SK-N-SH treated with all-trans-retinoic acid at 6 μM for 48 hours (cell line): Measurements from ENCODE around the gene MAPK7.

ENCODE experiments used
- ESRRG ChIP-seq: fragments of 250-450 bp; sonication (Bioruptor Pico); IDR thresholded peaks from 2 replicates; pipeline ENCODE4 v1.6.1; 2021; ENCODE audit warnings: mild to moderate bottlenecking
- POU6F1 ChIP-seq: fragments of 250-450 bp; sonication (Bioruptor Pico); IDR thresholded peaks from 2 replicates; pipeline ENCODE4 v1.8.0; 2021; ENCODE audit warnings: low read depth, mild to moderate bottlenecking, moderate library complexity, borderline replicate concordance
- SNAI2 ChIP-seq: fragments of 250-450 bp; sonication (Bioruptor Pico); IDR thresholded peaks from 2 replicates; pipeline ENCODE4 v1.5.0; 2020; ENCODE audit warnings: mild to moderate bottlenecking, moderate library complexity
- TCF4 ChIP-seq: fragments of 250-450 bp; sonication (Bioruptor Pico); IDR thresholded peaks from 2 replicates; pipeline ENCODE4 v1.8.0; 2021; ENCODE audit warnings: mild to moderate bottlenecking, moderate library complexity, borderline replicate concordance
- TOX ChIP-seq: fragments of 250-450 bp; sonication (Bioruptor Pico); IDR thresholded peaks from 2 replicates; pipeline ENCODE4 v1.8.0; 2021; ENCODE audit warnings: mild to moderate bottlenecking, moderate library complexity, borderline replicate concordance
- ZC3H10 ChIP-seq: fragments of 250-450 bp; sonication (Bioruptor Pico); IDR thresholded peaks from 2 replicates; pipeline ENCODE4 v1.5.1; 2021; ENCODE audit warnings: mild to moderate bottlenecking, moderate library complexity
- ZFP3 ChIP-seq: fragments of 250-450 bp; sonication (Bioruptor Pico); IDR thresholded peaks from 2 replicates; pipeline ENCODE4 v1.5.0; 2020; ENCODE audit warnings: mild to moderate bottlenecking, moderate library complexity
- ZFP30 ChIP-seq: fragments of 450-650 bp; formaldehyde crosslinking; IDR thresholded peaks from 2 replicates; pipeline ENCODE4 v1.5.0; 2022; ENCODE audit warnings: mild to moderate bottlenecking, moderate library complexity
- ZNF8 ChIP-seq: fragments of 450-650 bp; formaldehyde crosslinking; IDR thresholded peaks from 2 replicates; pipeline ENCODE4 v1.5.0; 2020; ENCODE audit warnings: mild to moderate bottlenecking, moderate library complexity
- TF ChIP-seq, protein P1 (sequence below): fragments of 250-450 bp; sonication (Bioruptor Pico); IDR thresholded peaks from 2 replicates; pipeline ENCODE4 v1.8.0; 2020; ENCODE audit warnings: mild to moderate bottlenecking, moderate library complexity, borderline replicate concordance
- TF ChIP-seq, protein P2 (sequence below): fragments of 250-450 bp; sonication (Bioruptor Pico); IDR thresholded peaks from 2 replicates; pipeline ENCODE4 v1.5.1; 2020; ENCODE audit warnings: low read depth, mild to moderate bottlenecking, moderate library complexity
- TF ChIP-seq, protein P3 (sequence below): fragments of 250-450 bp; sonication (Bioruptor Pico); IDR thresholded peaks from 2 replicates; pipeline ENCODE4 v1.5.1; 2021; ENCODE audit warnings: mild to moderate bottlenecking, moderate library complexity

- TF ChIP-seq ZC3H10 (CRISPR knock-in tag) (no peak), ZNF8 (CRISPR knock-in tag) (no peak), TCF4 (CRISPR knock-in tag) (no peak), ZFP30 (no peak), TOX (CRISPR knock-in tag) (no peak), ZFP3 (CRISPR knock-in tag) (no peak), ESRRG (CRISPR knock-in tag) (no peak), POU6F1 (CRISPR knock-in tag) (no peak), SNAI2 (no peak)
- TF ChIP-seq, protein P1, sequence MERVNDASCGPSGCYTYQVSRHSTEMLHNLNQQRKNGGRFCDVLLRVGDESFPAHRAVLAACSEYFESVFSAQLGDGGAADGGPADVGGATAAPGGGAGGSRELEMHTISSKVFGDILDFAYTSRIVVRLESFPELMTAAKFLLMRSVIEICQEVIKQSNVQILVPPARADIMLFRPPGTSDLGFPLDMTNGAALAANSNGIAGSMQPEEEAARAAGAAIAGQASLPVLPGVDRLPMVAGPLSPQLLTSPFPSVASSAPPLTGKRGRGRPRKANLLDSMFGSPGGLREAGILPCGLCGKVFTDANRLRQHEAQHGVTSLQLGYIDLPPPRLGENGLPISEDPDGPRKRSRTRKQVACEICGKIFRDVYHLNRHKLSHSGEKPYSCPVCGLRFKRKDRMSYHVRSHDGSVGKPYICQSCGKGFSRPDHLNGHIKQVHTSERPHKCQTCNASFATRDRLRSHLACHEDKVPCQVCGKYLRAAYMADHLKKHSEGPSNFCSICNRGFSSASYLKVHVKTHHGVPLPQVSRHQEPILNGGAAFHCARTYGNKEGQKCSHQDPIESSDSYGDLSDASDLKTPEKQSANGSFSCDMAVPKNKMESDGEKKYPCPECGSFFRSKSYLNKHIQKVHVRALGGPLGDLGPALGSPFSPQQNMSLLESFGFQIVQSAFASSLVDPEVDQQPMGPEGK = no peak
- TF ChIP-seq, protein P2, sequence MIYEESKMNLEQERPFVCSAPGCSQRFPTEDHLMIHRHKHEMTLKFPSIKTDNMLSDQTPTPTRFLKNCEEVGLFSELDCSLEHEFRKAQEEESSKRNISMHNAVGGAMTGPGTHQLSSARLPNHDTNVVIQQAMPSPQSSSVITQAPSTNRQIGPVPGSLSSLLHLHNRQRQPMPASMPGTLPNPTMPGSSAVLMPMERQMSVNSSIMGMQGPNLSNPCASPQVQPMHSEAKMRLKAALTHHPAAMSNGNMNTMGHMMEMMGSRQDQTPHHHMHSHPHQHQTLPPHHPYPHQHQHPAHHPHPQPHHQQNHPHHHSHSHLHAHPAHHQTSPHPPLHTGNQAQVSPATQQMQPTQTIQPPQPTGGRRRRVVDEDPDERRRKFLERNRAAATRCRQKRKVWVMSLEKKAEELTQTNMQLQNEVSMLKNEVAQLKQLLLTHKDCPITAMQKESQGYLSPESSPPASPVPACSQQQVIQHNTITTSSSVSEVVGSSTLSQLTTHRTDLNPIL (CRISPR knock-in tag) = no peak
- TF ChIP-seq, protein P3, sequence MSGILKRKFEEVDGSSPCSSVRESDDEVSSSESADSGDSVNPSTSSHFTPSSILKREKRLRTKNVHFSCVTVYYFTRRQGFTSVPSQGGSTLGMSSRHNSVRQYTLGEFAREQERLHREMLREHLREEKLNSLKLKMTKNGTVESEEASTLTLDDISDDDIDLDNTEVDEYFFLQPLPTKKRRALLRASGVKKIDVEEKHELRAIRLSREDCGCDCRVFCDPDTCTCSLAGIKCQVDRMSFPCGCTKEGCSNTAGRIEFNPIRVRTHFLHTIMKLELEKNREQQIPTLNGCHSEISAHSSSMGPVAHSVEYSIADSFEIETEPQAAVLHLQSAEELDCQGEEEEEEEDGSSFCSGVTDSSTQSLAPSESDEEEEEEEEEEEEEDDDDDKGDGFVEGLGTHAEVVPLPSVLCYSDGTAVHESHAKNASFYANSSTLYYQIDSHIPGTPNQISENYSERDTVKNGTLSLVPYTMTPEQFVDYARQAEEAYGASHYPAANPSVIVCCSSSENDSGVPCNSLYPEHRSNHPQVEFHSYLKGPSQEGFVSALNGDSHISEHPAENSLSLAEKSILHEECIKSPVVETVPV = no peak
These were observed 2.6 kb upstream of the MAPK7 start for GRCh38 chr17:19375732-19376131.
